HG02943 (cell line): ENCODE measurements around the gene SETMAR.

Experiments
- ATAC-seq: cut with Tn5 transposase; IDR thresholded peaks from one replicate; pipeline ENCODE4 v1.9.1; 2021; ENCODE audit warnings: mild to moderate bottlenecking, low read depth, moderate library complexity; ENCODE audit not compliant: unreplicated experiment

The SETMAR gene

GRCh38 chr3:4343258-4343657 lies 40.1 kb downstream of the SETMAR start:
- ATAC-seq = no peak

GRCh38 chr3:4350789-4351163 lies 47.6 kb downstream of the SETMAR start:
- ATAC-seq = peak; percentile 86

- ATAC-seq = peak; percentile 31
Observed at GRCh38 chr3:4351164-4351855, 48.1 kb downstream of the SETMAR start.

GRCh38 chr3:4351872-4352271 lies 48.7 kb downstream of the SETMAR start:
- no peak for ATAC-seq

GRCh38 chr3:4355401-4356219 lies 52.4 kb downstream of the SETMAR start:
- no peak for ATAC-seq

- ATAC-seq = no peak
Observed at GRCh38 chr3:4356220-4356540, 53.0 kb downstream of the SETMAR start.

GRCh38 chr3:4356546-4357410 lies 53.6 kb downstream of the SETMAR start:
- no peak for ATAC-seq

GRCh38 chr3:4358273-4358672 lies 55.1 kb downstream of the SETMAR start:
- no peak for ATAC-seq

GRCh38 chr3:4359805-4360502 lies 56.8 kb downstream of the SETMAR start:
- ATAC-seq = no peak

GRCh38 chr3:4360817-4361216 lies 57.6 kb downstream of the SETMAR start:
- ATAC-seq = no peak

GRCh38 chr3:4362523-4362922 lies 59.4 kb downstream of the SETMAR start:
- no peak for ATAC-seq
